Neural cell (in vitro differentiated cells): Measurements from ENCODE around the gene AHRR. TPM values are rescaled to one million over a fixed set of nuclear protein-coding genes. Genes with fewer than 3 reads are reported as not detected.

Experiments
- H2AFZ ChIP-seq: fragments of 200-600, 300-800 bp; sonication (generic), shearing (Covaris generic); 2 replicates; pipeline ENCODE4 v1.6.0; 2014; ENCODE audit warnings: low read depth, mild to moderate bottlenecking, antibody characterized with exemption, low read length, moderate library complexity
- H3F3A ChIP-seq: fragments of 200-600 bp; shearing (Covaris generic); 2 replicates; pipeline ENCODE4 v1.6.1; 2016; ENCODE audit warnings: mild to moderate bottlenecking, moderate library complexity, mixed read lengths, antibody characterized with exemption, low read length; ENCODE audit not compliant: insufficient read depth, poor library complexity, severe bottlenecking
- H3K27ac ChIP-seq: fragments of 200-600, 300-800 bp; sonication (generic), shearing (Covaris generic); 2 replicates; pipeline ENCODE4 v1.5.1; 2014; ENCODE audit warnings: mild to moderate bottlenecking, low read length, moderate library complexity
- H3K27me3 ChIP-seq: fragments of 300-800, 200-600 bp; sonication (generic), shearing (Covaris generic); 2 replicates; pipeline ENCODE4 v1.6.0; 2014; ENCODE audit warnings: mild to moderate bottlenecking, low read depth, low read length, moderate library complexity; ENCODE audit not compliant: insufficient read depth
- H3K36me3 ChIP-seq: fragments of 300-800, 200-600 bp; sonication (generic), shearing (Covaris generic); 2 replicates; pipeline ENCODE4 v1.5.1; 2014; ENCODE audit warnings: mild to moderate bottlenecking, antibody characterized with exemption, low read length, moderate library complexity; ENCODE audit not compliant: insufficient read depth
- H3K4me2 ChIP-seq: fragments of 300-800, 200-600 bp; sonication (generic), shearing (Covaris generic); 2 replicates; pipeline ENCODE4 v1.6.0; 2014; ENCODE audit warnings: mild to moderate bottlenecking, low read length
- H3K4me3 ChIP-seq: fragments of 300-800, 200-600 bp; sonication (generic), shearing (Covaris generic); 2 replicates; pipeline ENCODE4 v1.5.1; 2014; ENCODE audit warnings: mild to moderate bottlenecking, low read length, moderate library complexity
- H3K79me2 ChIP-seq: fragments of 200-600 bp; shearing (Covaris generic); replicated peaks from 2 replicates; pipeline ENCODE4 v1.6.0; 2014; ENCODE audit warnings: mild to moderate bottlenecking, low read length, moderate library complexity; ENCODE audit not compliant: insufficient read depth
- H3K9ac ChIP-seq: fragments of 300-800, 200-600 bp; sonication (generic), shearing (Covaris generic); 2 replicates; pipeline ENCODE4 v1.6.1; 2016; ENCODE audit warnings: mild to moderate bottlenecking, low read length, mixed read lengths
- H3K9me2 ChIP-seq: fragments of 200-600 bp; shearing (Covaris generic); 2 replicates; pipeline ENCODE4 v1.6.1; 2016; ENCODE audit warnings: mild to moderate bottlenecking, low read length, mixed read lengths; ENCODE audit not compliant: insufficient read depth
- H3K9me3 ChIP-seq: fragments of 200-600, 300-800 bp; sonication (generic), shearing (Covaris generic); 2 replicates; pipeline ENCODE4 v1.6.1; 2016; ENCODE audit warnings: mild to moderate bottlenecking, mixed run types, low read length, moderate library complexity, mixed read lengths
- H4K20me1 ChIP-seq: fragments of 200-600 bp; shearing (Covaris generic); 2 replicates; pipeline ENCODE4 v1.6.1; 2016; ENCODE audit warnings: mild to moderate bottlenecking, mixed run types; ENCODE audit not compliant: insufficient read depth
- CTCF ChIP-seq: fragments of 450-650 bp; IDR thresholded peaks from 2 replicates; pipeline ENCODE4 v1.5.1; 2014; ENCODE audit warnings: antibody characterized with exemption, mild to moderate bottlenecking, moderate library complexity; ENCODE audit not compliant: poor library complexity, severe bottlenecking
- EP300 ChIP-seq: fragments of 450-650 bp; conservative IDR thresholded peaks from 2 replicates; pipeline ENCODE4 v1.6.1; 2014; ENCODE audit warnings: antibody characterized with exemption, mild to moderate bottlenecking, moderate library complexity; ENCODE audit not compliant: poor library complexity, severe bottlenecking
- EZH2 ChIP-seq: fragments of 200-600, 300-800 bp; shearing (Covaris generic), sonication (generic); IDR thresholded peaks from 2 replicates; pipeline ENCODE4 v1.6.1; 2014; ENCODE audit warnings: antibody characterized with exemption, low read length, borderline replicate concordance, mild to moderate bottlenecking; ENCODE audit not compliant: insufficient read depth, poor library complexity, severe bottlenecking
- MXI1 ChIP-seq: fragments of 450-650 bp; conservative IDR thresholded peaks from 2 replicates; pipeline ENCODE4 v1.6.1; 2014; ENCODE audit warnings: antibody characterized with exemption, mild to moderate bottlenecking; ENCODE audit not compliant: poor library complexity, severe bottlenecking
- POLR2AphosphoS5 ChIP-seq: IDR thresholded peaks from 2 replicates; pipeline ENCODE4 v1.6.1; 2012
- RAD21 ChIP-seq: fragments of 450-650 bp; conservative IDR thresholded peaks from 2 replicates; pipeline ENCODE4 v1.6.1; 2014; ENCODE audit warnings: antibody characterized with exemption, mild to moderate bottlenecking, moderate library complexity
- REST ChIP-seq: IDR thresholded peaks from 2 replicates; pipeline ENCODE4 v1.6.1; 2012; ENCODE audit warnings: borderline replicate concordance
- SMC3 ChIP-seq: fragments of 450-650 bp; conservative IDR thresholded peaks from 2 replicates; pipeline ENCODE4 v1.6.1; 2014; ENCODE audit warnings: antibody characterized with exemption, mild to moderate bottlenecking, moderate library complexity; ENCODE audit not compliant: poor library complexity
- TAF1 ChIP-seq: IDR thresholded peaks from 2 replicates; pipeline ENCODE4 v1.6.1; 2012; ENCODE audit warnings: low read depth
- polyA plus RNA-seq: library from polyadenylated mRNA; depleted of rRNA; stranded (reverse); fragments of >200 nt; gene quantifications from 2 replicates; pipeline ENCODE4 v1.2.3, GENCODE V29; 2014

The AHRR gene
- polyA plus RNA-seq, 1 donor from 2014 or later: 0.26 TPM

- Histone ChIP-seq H3K4me3 (no peak overlapping the region), H3K9me3 (no peaks in the 10 kb centered on the region), H2AFZ (no peak overlapping the region), H3K9me2 (no peaks in the 10 kb centered on the region), H3K27me3 (no peaks in the 10 kb centered on the region), H4K20me1 (no peaks in the 10 kb centered on the region), H3F3A (no peaks in the 10 kb centered on the region), H3K36me3 (no peaks in the 10 kb centered on the region), H3K9ac (no peak overlapping the region), H3K27ac (no peak overlapping the region), H3K79me2 (no peaks in the 10 kb centered on the region), H3K4me2 (no peak overlapping the region)
- TF ChIP-seq TAF1: no peak
- TF ChIP-seq EZH2: no peak
- TF ChIP-seq SMC3: no peak
- no peak for TF ChIP-seq RAD21
- no peak for TF ChIP-seq CTCF
- no peak for TF ChIP-seq POLR2AphosphoS5
- TF ChIP-seq MXI1: no peak
- no peak for TF ChIP-seq REST
- TF ChIP-seq EP300: no peak
These were observed 8.7 kb upstream of the AHRR start for GRCh38 chr5:312845-313244.

- no peak overlapping the region for H3K9ac ChIP-seq
- no peaks in the 10 kb centered on the region for H3K9me2 ChIP-seq
- no peak overlapping the region for H2AFZ ChIP-seq
- H4K20me1 ChIP-seq: no peaks in the 10 kb centered on the region
- no peaks in the 10 kb centered on the region for H3K9me3 ChIP-seq
- no peak overlapping the region for H3K4me3 ChIP-seq
- no peaks in the 10 kb centered on the region for H3K36me3 ChIP-seq
- H3K27ac ChIP-seq: no peak overlapping the region
- TF ChIP-seq RAD21: no peak
- TF ChIP-seq SMC3: no peak
- no peak for TF ChIP-seq MXI1
- TF ChIP-seq REST: no peak
- TF ChIP-seq POLR2AphosphoS5: no peak
- no peak for TF ChIP-seq EP300
- TF ChIP-seq CTCF: no peak
- TF ChIP-seq TAF1: no peak
- TF ChIP-seq EZH2: no peak
- H3F3A ChIP-seq: no peaks in the 10 kb centered on the region
- H3K27me3 ChIP-seq: peaks cover under 1% of the 10 kb centered on the region
- H3K4me2 ChIP-seq: no peak overlapping the region
- no peaks in the 10 kb centered on the region for H3K79me2 ChIP-seq
These were observed 8.2 kb upstream of the AHRR start for GRCh38 chr5:313265-313664.
